ENCODE measurements around the gene PIK3R2. TPM values are rescaled to one million over a fixed set of nuclear protein-coding genes. Genes with fewer than 3 reads are reported as not detected.

PIK3R2 gene
- total and polyA plus RNA-seq, 4 donors = 1.5 to 37.8 (median 7.7) TPM

GRCh38 chr19:18205200-18205892, 52.4 kb downstream of the PIK3R2 start:
- Histone ChIP-seq H3K4me1 (ENCODE audit: control insufficient read depth in 4 of 4, insufficient read depth in 4 of 4, low read length in 3 of 4) (peaks cover 7 to 20% (median 13%) of the 10 kb centered on the region in 4 donors), H3K9me3 (ENCODE audit: control insufficient read depth in 4 of 4, low read length in 3 of 4) (no peaks in the 10 kb centered on the region), H3K36me3 (ENCODE audit: control insufficient read depth in 4 of 4, insufficient read depth in 3 of 4, low read depth in 1 of 4, low read length in 3 of 4) (peaks cover 0 to under 1% (median 0%) of the 10 kb centered on the region in 4 donors), H3K27ac (ENCODE audit: low read depth in 1 of 2, low read length in 2 of 2) (peak overlapping the region; percentile 81 to 89), H3K4me3 (ENCODE audit: low read depth in 1 of 3, low read length in 3 of 3) (peak overlapping the region in 2 of 3 donors; percentile 62 to 65), H3K27me3 (ENCODE audit: control insufficient read depth in 4 of 4, insufficient read depth in 4 of 4, low read length in 3 of 4) (no peaks in the 10 kb centered on the region), H3K9ac (ENCODE audit: low read depth in 1 of 2, low read length in 2 of 2) (peak overlapping the region; percentile 75 to 96)
- no peak for TF ChIP-seq MAX (IDR thresholded peaks at IDR 0.05)
- TF ChIP-seq YY1 (IDR thresholded peaks at IDR 0.05) = no peak
- TF ChIP-seq FOXA2 (IDR thresholded peaks at IDR 0.05) = no peak
- no peak for TF ChIP-seq TAF1 (conservative IDR thresholded peaks at IDR 0.05)
- TF ChIP-seq, protein P1, sequence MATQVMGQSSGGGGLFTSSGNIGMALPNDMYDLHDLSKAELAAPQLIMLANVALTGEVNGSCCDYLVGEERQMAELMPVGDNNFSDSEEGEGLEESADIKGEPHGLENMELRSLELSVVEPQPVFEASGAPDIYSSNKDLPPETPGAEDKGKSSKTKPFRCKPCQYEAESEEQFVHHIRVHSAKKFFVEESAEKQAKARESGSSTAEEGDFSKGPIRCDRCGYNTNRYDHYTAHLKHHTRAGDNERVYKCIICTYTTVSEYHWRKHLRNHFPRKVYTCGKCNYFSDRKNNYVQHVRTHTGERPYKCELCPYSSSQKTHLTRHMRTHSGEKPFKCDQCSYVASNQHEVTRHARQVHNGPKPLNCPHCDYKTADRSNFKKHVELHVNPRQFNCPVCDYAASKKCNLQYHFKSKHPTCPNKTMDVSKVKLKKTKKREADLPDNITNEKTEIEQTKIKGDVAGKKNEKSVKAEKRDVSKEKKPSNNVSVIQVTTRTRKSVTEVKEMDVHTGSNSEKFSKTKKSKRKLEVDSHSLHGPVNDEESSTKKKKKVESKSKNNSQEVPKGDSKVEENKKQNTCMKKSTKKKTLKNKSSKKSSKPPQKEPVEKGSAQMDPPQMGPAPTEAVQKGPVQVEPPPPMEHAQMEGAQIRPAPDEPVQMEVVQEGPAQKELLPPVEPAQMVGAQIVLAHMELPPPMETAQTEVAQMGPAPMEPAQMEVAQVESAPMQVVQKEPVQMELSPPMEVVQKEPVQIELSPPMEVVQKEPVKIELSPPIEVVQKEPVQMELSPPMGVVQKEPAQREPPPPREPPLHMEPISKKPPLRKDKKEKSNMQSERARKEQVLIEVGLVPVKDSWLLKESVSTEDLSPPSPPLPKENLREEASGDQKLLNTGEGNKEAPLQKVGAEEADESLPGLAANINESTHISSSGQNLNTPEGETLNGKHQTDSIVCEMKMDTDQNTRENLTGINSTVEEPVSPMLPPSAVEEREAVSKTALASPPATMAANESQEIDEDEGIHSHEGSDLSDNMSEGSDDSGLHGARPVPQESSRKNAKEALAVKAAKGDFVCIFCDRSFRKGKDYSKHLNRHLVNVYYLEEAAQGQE (IDR thresholded peaks at IDR 0.05) = no peak
- TF ChIP-seq SP1 (IDR thresholded peaks at IDR 0.05) = no peak
- no peak for TF ChIP-seq JUND (IDR thresholded peaks at IDR 0.05)
- TF ChIP-seq HNF4G (IDR thresholded peaks at IDR 0.05) = no peak
- no peak for TF ChIP-seq EGR1 (IDR thresholded peaks at IDR 0.05; ENCODE audit: low read depth in 2 of 2)
- no peak for TF ChIP-seq ATF3 (IDR thresholded peaks at IDR 0.05)
- TF ChIP-seq, protein P2, sequence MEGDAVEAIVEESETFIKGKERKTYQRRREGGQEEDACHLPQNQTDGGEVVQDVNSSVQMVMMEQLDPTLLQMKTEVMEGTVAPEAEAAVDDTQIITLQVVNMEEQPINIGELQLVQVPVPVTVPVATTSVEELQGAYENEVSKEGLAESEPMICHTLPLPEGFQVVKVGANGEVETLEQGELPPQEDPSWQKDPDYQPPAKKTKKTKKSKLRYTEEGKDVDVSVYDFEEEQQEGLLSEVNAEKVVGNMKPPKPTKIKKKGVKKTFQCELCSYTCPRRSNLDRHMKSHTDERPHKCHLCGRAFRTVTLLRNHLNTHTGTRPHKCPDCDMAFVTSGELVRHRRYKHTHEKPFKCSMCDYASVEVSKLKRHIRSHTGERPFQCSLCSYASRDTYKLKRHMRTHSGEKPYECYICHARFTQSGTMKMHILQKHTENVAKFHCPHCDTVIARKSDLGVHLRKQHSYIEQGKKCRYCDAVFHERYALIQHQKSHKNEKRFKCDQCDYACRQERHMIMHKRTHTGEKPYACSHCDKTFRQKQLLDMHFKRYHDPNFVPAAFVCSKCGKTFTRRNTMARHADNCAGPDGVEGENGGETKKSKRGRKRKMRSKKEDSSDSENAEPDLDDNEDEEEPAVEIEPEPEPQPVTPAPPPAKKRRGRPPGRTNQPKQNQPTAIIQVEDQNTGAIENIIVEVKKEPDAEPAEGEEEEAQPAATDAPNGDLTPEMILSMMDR (IDR thresholded peaks at IDR 0.05; ENCODE audit: low read depth, low read length, missing input control) = no peak
- no peak for TF ChIP-seq RXRA (IDR thresholded peaks at IDR 0.05)
- no peak for TF ChIP-seq NR2F2 (IDR thresholded peaks at IDR 0.05)
- TF ChIP-seq RAD21 (IDR thresholded peaks at IDR 0.05) = no peak
- no peak for TF ChIP-seq FOXA1 (IDR thresholded peaks at IDR 0.05)
- TF ChIP-seq, protein P3, sequence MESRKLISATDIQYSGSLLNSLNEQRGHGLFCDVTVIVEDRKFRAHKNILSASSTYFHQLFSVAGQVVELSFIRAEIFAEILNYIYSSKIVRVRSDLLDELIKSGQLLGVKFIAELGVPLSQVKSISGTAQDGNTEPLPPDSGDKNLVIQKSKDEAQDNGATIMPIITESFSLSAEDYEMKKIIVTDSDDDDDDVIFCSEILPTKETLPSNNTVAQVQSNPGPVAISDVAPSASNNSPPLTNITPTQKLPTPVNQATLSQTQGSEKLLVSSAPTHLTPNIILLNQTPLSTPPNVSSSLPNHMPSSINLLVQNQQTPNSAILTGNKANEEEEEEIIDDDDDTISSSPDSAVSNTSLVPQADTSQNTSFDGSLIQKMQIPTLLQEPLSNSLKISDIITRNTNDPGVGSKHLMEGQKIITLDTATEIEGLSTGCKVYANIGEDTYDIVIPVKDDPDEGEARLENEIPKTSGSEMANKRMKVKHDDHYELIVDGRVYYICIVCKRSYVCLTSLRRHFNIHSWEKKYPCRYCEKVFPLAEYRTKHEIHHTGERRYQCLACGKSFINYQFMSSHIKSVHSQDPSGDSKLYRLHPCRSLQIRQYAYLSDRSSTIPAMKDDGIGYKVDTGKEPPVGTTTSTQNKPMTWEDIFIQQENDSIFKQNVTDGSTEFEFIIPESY (IDR thresholded peaks at IDR 0.05) = no peak
- no peak for TF ChIP-seq GABPA (IDR thresholded peaks at IDR 0.05 in 1 of 2, conservative IDR thresholded peaks at IDR 0.05 in 1 of 2)
- TF ChIP-seq HNF4A (conservative IDR thresholded peaks at IDR 0.05) = no peak
- 37% methylated on average over 36 of the region's 36 CpGs for WGBS
- DNase-seq (ENCODE audit: low spot score) = peak; percentile 63
